Immature natural killer cell (primary cell): ENCODE data around the gene PTCRA. TPM values are rescaled to one million over a fixed set of nuclear protein-coding genes. Genes with fewer than 3 reads are reported as not detected.
A peak's percentile ranks its signal among the peaks of the same experiment; 100 is the strongest.

Experiments
- DNase-seq, 3 donors: peaks; one replicate each; pipeline ENCODE4 v3.0.0; 2022; ENCODE audit warnings: mixed read lengths in 1 of 3
- H3K27ac Mint-ChIP-seq, 6 donors: one replicate each; pipeline ENCODE4 v1.8.0; 2020; ENCODE audit warnings: mixed read lengths in 6 of 6, mild to moderate bottlenecking in 5 of 6, inconsistent platforms in 4 of 6, moderate library complexity in 3 of 6
- H3K27me3 Mint-ChIP-seq, 3 donors: one replicate each; pipeline ENCODE4 v1.8.0; 2020 to 2021; ENCODE audit warnings: low read depth in 3 of 3, mild to moderate bottlenecking in 3 of 3, mixed read lengths in 3 of 3, moderate library complexity in 3 of 3, inconsistent platforms in 1 of 3
- H3K36me3 Mint-ChIP-seq, 3 donors: one replicate each; pipeline ENCODE4 v1.8.0; 2020; ENCODE audit warnings: mixed read lengths in 3 of 3, inconsistent platforms in 2 of 3, mild to moderate bottlenecking in 2 of 3
- H3K4me1 Mint-ChIP-seq, 2 donors: one replicate each; pipeline ENCODE4 v1.8.0; 2020; ENCODE audit warnings: inconsistent platforms in 2 of 2, mild to moderate bottlenecking in 2 of 2, mixed read lengths in 2 of 2, moderate library complexity in 1 of 2
- H3K4me3 Mint-ChIP-seq, 5 donors: one replicate each; pipeline ENCODE4 v1.8.0; 2020; ENCODE audit warnings: mild to moderate bottlenecking in 5 of 5, mixed read lengths in 5 of 5, inconsistent platforms in 3 of 5, moderate library complexity in 3 of 5
- H3K9me3 Mint-ChIP-seq, 6 donors: one replicate each; pipeline ENCODE4 v1.8.0; 2020; ENCODE audit warnings: mild to moderate bottlenecking in 6 of 6, mixed read lengths in 6 of 6, inconsistent platforms in 4 of 6, moderate library complexity in 3 of 6
- polyA plus RNA-seq, 3 donors: library from polyadenylated mRNA; unstranded; fragments of 300-500 nt; fragmentation: Illumina TruSeq; gene quantifications; one replicate each; pipeline ENCODE4 v1.2.3, GENCODE V29; 2021

Gene PTCRA
- polyA plus RNA-seq, 3 donors from 2014 or later: 0.62 to 3.1 TPM; not detected in 1

DNA sequence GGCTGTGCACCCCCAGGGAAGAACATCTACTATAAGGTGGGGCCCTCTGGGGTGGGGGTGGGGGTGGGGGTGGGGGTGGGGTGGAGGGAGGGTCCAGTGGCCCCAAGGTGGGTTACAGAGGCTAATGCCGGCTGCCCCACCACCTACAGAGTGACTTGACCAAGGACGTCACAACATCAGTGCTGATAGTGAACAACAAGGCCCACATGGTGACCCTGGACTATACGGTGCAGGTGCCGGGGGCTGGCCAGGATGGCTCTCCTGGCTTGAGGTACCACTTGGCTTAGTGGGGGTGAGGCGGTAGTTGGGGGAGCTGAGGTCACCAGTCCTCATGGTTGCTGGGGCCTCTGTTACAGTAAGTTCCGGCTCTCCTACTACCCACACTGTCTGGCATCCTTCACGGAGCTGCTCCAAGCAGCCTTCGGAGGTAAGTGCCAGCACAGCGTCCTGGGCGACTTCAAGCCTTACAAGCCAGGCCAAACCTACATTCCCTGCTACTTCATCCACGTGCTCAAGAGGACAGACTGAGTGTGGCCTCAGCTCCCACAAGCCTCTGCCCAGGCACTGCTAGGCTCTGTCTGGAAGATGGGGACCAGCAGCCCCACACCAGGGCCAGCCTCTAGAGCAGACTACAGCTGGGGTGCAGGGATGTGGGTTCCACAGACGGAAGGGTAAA lies 47.5 kb downstream of the PTCRA start:
- H3K4me3 Mint-ChIP-seq: no peak overlapping the region
- no peak overlapping the region for H3K27ac Mint-ChIP-seq
- peaks cover 4 to 16% (median 5%) of the 10 kb centered on the region in 3 donors for H3K36me3 Mint-ChIP-seq

DNA sequence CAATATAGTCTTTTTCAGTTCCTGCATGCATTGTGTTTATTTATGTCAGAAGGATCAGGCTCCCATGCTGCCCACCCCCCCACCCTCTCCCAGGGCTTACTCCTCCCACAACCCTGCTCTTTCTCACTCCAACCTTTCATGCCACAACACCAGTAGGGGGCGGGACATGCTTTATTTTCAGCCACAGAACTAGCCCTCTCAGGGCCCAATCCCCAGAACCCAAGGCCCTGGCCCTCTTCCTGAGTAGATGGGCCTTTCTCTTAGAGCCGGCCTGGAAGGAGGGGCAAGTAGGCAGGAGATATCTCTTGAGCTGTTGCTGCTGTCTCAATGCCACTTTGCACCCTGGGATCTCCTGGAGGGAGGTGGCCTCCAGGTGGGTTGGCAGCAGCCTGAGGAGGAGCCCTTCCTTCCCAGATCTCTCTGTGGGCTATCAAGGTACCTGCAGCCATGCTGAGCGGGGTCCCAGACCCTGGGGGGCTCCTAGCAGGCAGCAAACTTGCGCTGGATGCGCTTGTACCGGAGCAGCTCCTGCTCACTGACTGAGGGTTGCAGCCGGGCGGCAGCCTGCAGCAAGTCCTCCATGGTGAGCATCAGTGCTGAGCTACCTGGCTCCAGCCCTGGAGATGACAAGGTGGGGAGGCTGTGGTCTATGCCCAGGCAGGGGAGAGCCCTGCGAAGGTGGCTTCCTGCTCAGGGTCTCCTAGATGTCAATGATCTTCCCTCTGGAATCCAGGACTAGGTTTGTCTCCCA lies 48.2 kb downstream of the PTCRA start:
- Mint-ChIP-seq H3K9me3 (no peaks in the 10 kb centered on the region), H3K4me3 (no peak overlapping the region), H3K4me1 (peaks cover 9 to 12% of the 10 kb centered on the region in 2 donors), H3K36me3 (peaks cover 4 to 16% (median 5%) of the 10 kb centered on the region in 3 donors), H3K27me3 (peaks cover 1 to 14% (median 6%) of the 10 kb centered on the region in 3 donors), H3K27ac (no peak overlapping the region)
- peak in 1 of 3 donors; percentile 32 for DNase-seq

More for the DNA sequence above, 47.5 kb downstream of the PTCRA start:
- no peak for DNase-seq
- peaks cover 9 to 12% of the 10 kb centered on the region in 2 donors for H3K4me1 Mint-ChIP-seq
- no peaks in the 10 kb centered on the region for H3K9me3 Mint-ChIP-seq
- peaks cover 1 to 14% (median 6%) of the 10 kb centered on the region in 3 donors for H3K27me3 Mint-ChIP-seq

GRCh38 chr6:42966571-42966970 lies 50.7 kb downstream of the PTCRA start:
- no peak overlapping the region for H3K27ac Mint-ChIP-seq

DNA sequence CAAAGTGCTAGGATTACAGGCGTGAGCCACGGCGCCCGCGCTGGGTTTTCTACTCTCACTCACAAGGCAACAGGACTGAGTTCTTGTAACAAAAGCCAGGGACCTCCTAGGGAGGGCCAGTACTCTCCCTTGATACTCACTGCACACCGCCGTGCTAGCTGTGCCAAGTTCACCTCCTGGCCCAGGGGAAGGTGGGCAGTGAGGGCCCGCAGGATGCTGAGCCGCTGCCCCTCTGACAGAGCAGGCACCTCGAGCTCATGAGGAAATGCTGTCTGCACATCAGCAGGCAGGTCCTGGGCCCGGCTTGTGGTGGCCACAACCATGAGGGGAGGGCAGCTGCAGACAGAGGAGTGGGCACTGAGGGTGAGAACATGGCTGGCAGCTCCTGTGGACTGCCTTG lies 51.4 kb downstream of the PTCRA start:
- no peak for DNase-seq
- Mint-ChIP-seq H3K4me1 (no peaks in the 10 kb centered on the region), H3K27me3 (peaks cover 0 to 3% (median 2%) of the 10 kb centered on the region in 3 donors), H3K9me3 (no peaks in the 10 kb centered on the region), H3K4me3 (no peak overlapping the region), H3K36me3 (peaks cover 0 to 10% (median 0%) of the 10 kb centered on the region in 3 donors), H3K27ac (no peak overlapping the region)

More at GRCh38 chr6:42966571-42966970, 50.7 kb downstream of the PTCRA start:
- DNase-seq: no peak
- peaks cover 0 to 4% (median 4%) of the 10 kb centered on the region in 3 donors for H3K27me3 Mint-ChIP-seq
- no peak overlapping the region for H3K4me3 Mint-ChIP-seq
- no peaks in the 10 kb centered on the region for H3K9me3 Mint-ChIP-seq
- H3K4me1 Mint-ChIP-seq: no peaks in the 10 kb centered on the region
- H3K36me3 Mint-ChIP-seq: peaks cover 4 to 16% (median 5%) of the 10 kb centered on the region in 3 donors

- no peak for DNase-seq
- Mint-ChIP-seq H3K4me1 (no peaks in the 10 kb centered on the region), H3K27me3 (peaks cover 0 to 3% (median 0%) of the 10 kb centered on the region in 3 donors), H3K36me3 (peaks cover 0 to 6% (median 0%) of the 10 kb centered on the region in 3 donors), H3K4me3 (no peak overlapping the region), H3K27ac (no peak overlapping the region), H3K9me3 (no peaks in the 10 kb centered on the region)
Measured at GRCh38 chr6:42968126-42968701, 52.4 kb downstream of the PTCRA start.

DNA sequence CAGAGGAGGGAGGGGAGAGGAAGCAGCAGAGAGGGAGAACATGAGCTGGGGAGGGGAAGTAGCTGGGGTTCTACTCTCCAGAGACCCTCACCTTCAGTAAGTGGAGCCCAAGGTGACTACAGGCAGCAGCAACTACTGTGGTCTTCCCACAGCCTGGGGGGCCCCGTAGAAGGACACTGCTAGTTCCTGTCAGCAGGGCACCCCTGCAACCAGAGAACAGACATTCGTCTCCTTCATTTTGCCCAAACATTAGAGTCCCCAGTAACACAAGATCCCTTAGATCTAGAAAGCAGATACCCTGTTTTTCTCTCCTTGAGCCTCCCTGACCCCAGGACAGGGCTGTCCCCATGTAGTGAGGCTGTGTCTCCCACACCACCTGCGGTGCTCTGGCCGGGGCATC lies 52.9 kb downstream of the PTCRA start:
- DNase-seq: no peak
- Mint-ChIP-seq H3K4me1 (peaks cover under 1 to 1% of the 10 kb centered on the region in 2 donors), H3K36me3 (peaks cover 0 to 6% (median 0%) of the 10 kb centered on the region in 3 donors), H3K9me3 (no peaks in the 10 kb centered on the region), H3K27ac (no peak overlapping the region), H3K4me3 (no peak overlapping the region), H3K27me3 (peaks cover 0 to 3% (median 0%) of the 10 kb centered on the region in 3 donors)

- H3K9me3 Mint-ChIP-seq: no peaks in the 10 kb centered on the region
- peaks cover 0 to 3% (median 0%) of the 10 kb centered on the region in 3 donors for H3K27me3 Mint-ChIP-seq
- no peak overlapping the region for H3K27ac Mint-ChIP-seq
- H3K36me3 Mint-ChIP-seq: peaks cover 0 to 6% (median 0%) of the 10 kb centered on the region in 3 donors
- peaks cover 3 to 4% of the 10 kb centered on the region in 2 donors for H3K4me1 Mint-ChIP-seq
- no peak for DNase-seq
- no peak overlapping the region for H3K4me3 Mint-ChIP-seq
Measured at GRCh38 chr6:42969431-42969830, 53.6 kb downstream of the PTCRA start.

GRCh38 chr6:42969934-42970333 lies 54.1 kb downstream of the PTCRA start:
- no peaks in the 10 kb centered on the region for H3K9me3 Mint-ChIP-seq
- no peak overlapping the region for H3K4me3 Mint-ChIP-seq
- no peak for DNase-seq
- no peak overlapping the region for H3K27ac Mint-ChIP-seq
- peaks cover 3 to 4% of the 10 kb centered on the region in 2 donors for H3K4me1 Mint-ChIP-seq
- peaks cover 0 to 3% (median 0%) of the 10 kb centered on the region in 3 donors for H3K27me3 Mint-ChIP-seq
- H3K36me3 Mint-ChIP-seq: peaks cover 0 to under 1% (median 0%) of the 10 kb centered on the region in 3 donors

- Mint-ChIP-seq H3K27me3 (peaks cover 0 to 1% (median 0%) of the 10 kb centered on the region in 3 donors), H3K36me3 (no peaks in the 10 kb centered on the region), H3K4me3 (no peak overlapping the region), H3K27ac (peak overlapping the region in 2 of 6 donors; percentile 25 to 27), H3K9me3 (no peaks in the 10 kb centered on the region), H3K4me1 (peaks cover 4 to 5% of the 10 kb centered on the region in 2 donors)
- DNase-seq: no peak
Measured at GRCh38 chr6:42970871-42971612, 55.2 kb downstream of the PTCRA start.

GRCh38 chr6:42971746-42972327 lies 56.0 kb downstream of the PTCRA start:
- H3K27me3 Mint-ChIP-seq: no peaks in the 10 kb centered on the region
- DNase-seq: no peak
- H3K27ac Mint-ChIP-seq: peak overlapping the region in 3 of 6 donors; percentile 25 to 45 (median 27)
- peaks cover 11 to 12% of the 10 kb centered on the region in 2 donors for H3K4me1 Mint-ChIP-seq
- H3K36me3 Mint-ChIP-seq: peaks cover 0 to 2% (median 1%) of the 10 kb centered on the region in 3 donors
- no peak overlapping the region for H3K4me3 Mint-ChIP-seq
- H3K9me3 Mint-ChIP-seq: no peaks in the 10 kb centered on the region

- no peak for DNase-seq
- Mint-ChIP-seq H3K27ac (peak overlapping the region in 5 of 6 donors; percentile 12 to 86 (median 46)), H3K9me3 (no peaks in the 10 kb centered on the region)
Measured at GRCh38 chr6:42973926-42974325, 58.1 kb downstream of the PTCRA start.

GRCh38 chr6:42974919-42975505 lies 59.2 kb downstream of the PTCRA start:
- H3K27ac Mint-ChIP-seq: peak overlapping the region in 1 of 6 donors; percentile 68
- peaks cover 33% of the 10 kb centered on the region in 2 donors for H3K4me1 Mint-ChIP-seq
- no peak for DNase-seq
- H3K36me3 Mint-ChIP-seq: peaks cover 0 to 4% (median 4%) of the 10 kb centered on the region in 3 donors
- H3K9me3 Mint-ChIP-seq: no peaks in the 10 kb centered on the region
- no peak overlapping the region for H3K4me3 Mint-ChIP-seq
- H3K27me3 Mint-ChIP-seq: peaks cover 3 to 8% (median 4%) of the 10 kb centered on the region in 3 donors

More at GRCh38 chr6:42973926-42974325, 58.1 kb downstream of the PTCRA start:
- Mint-ChIP-seq H3K27me3 (peaks cover under 1% of the 10 kb centered on the region in 3 donors), H3K4me1 (peaks cover 22 to 23% of the 10 kb centered on the region in 2 donors), H3K4me3 (no peak overlapping the region), H3K36me3 (peaks cover 0 to 4% (median 4%) of the 10 kb centered on the region in 3 donors)
